Neural cell (in vitro differentiated cells): Measurements from ENCODE around the gene CDK5RAP2. TPM values are rescaled to one million over a fixed set of nuclear protein-coding genes. Genes with fewer than 3 reads are reported as not detected.

Experiments
- H2AFZ ChIP-seq: fragments of 200-600, 300-800 bp; sonication (generic), shearing (Covaris generic); 2 replicates; pipeline ENCODE4 v1.6.0; 2014; ENCODE audit warnings: low read depth, mild to moderate bottlenecking, antibody characterized with exemption, low read length, moderate library complexity
- H3F3A ChIP-seq: fragments of 200-600 bp; shearing (Covaris generic); 2 replicates; pipeline ENCODE4 v1.6.1; 2016; ENCODE audit warnings: mild to moderate bottlenecking, moderate library complexity, mixed read lengths, antibody characterized with exemption, low read length; ENCODE audit not compliant: insufficient read depth, poor library complexity, severe bottlenecking
- H3K27ac ChIP-seq: fragments of 200-600, 300-800 bp; sonication (generic), shearing (Covaris generic); 2 replicates; pipeline ENCODE4 v1.5.1; 2014; ENCODE audit warnings: mild to moderate bottlenecking, low read length, moderate library complexity
- H3K27me3 ChIP-seq: fragments of 300-800, 200-600 bp; sonication (generic), shearing (Covaris generic); 2 replicates; pipeline ENCODE4 v1.6.0; 2014; ENCODE audit warnings: mild to moderate bottlenecking, low read depth, low read length, moderate library complexity; ENCODE audit not compliant: insufficient read depth
- H3K36me3 ChIP-seq: fragments of 300-800, 200-600 bp; sonication (generic), shearing (Covaris generic); 2 replicates; pipeline ENCODE4 v1.5.1; 2014; ENCODE audit warnings: mild to moderate bottlenecking, antibody characterized with exemption, low read length, moderate library complexity; ENCODE audit not compliant: insufficient read depth
- H3K4me2 ChIP-seq: fragments of 300-800, 200-600 bp; sonication (generic), shearing (Covaris generic); 2 replicates; pipeline ENCODE4 v1.6.0; 2014; ENCODE audit warnings: mild to moderate bottlenecking, low read length
- H3K4me3 ChIP-seq: fragments of 300-800, 200-600 bp; sonication (generic), shearing (Covaris generic); 2 replicates; pipeline ENCODE4 v1.5.1; 2014; ENCODE audit warnings: mild to moderate bottlenecking, low read length, moderate library complexity
- H3K79me2 ChIP-seq: fragments of 200-600 bp; shearing (Covaris generic); replicated peaks from 2 replicates; pipeline ENCODE4 v1.6.0; 2014; ENCODE audit warnings: mild to moderate bottlenecking, low read length, moderate library complexity; ENCODE audit not compliant: insufficient read depth
- H3K9ac ChIP-seq: fragments of 300-800, 200-600 bp; sonication (generic), shearing (Covaris generic); 2 replicates; pipeline ENCODE4 v1.6.1; 2016; ENCODE audit warnings: mild to moderate bottlenecking, low read length, mixed read lengths
- H3K9me2 ChIP-seq: fragments of 200-600 bp; shearing (Covaris generic); 2 replicates; pipeline ENCODE4 v1.6.1; 2016; ENCODE audit warnings: mild to moderate bottlenecking, low read length, mixed read lengths; ENCODE audit not compliant: insufficient read depth
- H3K9me3 ChIP-seq: fragments of 200-600, 300-800 bp; sonication (generic), shearing (Covaris generic); 2 replicates; pipeline ENCODE4 v1.6.1; 2016; ENCODE audit warnings: mild to moderate bottlenecking, mixed run types, low read length, moderate library complexity, mixed read lengths
- H4K20me1 ChIP-seq: fragments of 200-600 bp; shearing (Covaris generic); 2 replicates; pipeline ENCODE4 v1.6.1; 2016; ENCODE audit warnings: mild to moderate bottlenecking, mixed run types; ENCODE audit not compliant: insufficient read depth
- EP300 ChIP-seq: fragments of 450-650 bp; conservative IDR thresholded peaks from 2 replicates; pipeline ENCODE4 v1.6.1; 2014; ENCODE audit warnings: antibody characterized with exemption, mild to moderate bottlenecking, moderate library complexity; ENCODE audit not compliant: poor library complexity, severe bottlenecking
- EZH2 ChIP-seq: fragments of 200-600, 300-800 bp; shearing (Covaris generic), sonication (generic); IDR thresholded peaks from 2 replicates; pipeline ENCODE4 v1.6.1; 2014; ENCODE audit warnings: antibody characterized with exemption, low read length, borderline replicate concordance, mild to moderate bottlenecking; ENCODE audit not compliant: insufficient read depth, poor library complexity, severe bottlenecking
- MXI1 ChIP-seq: fragments of 450-650 bp; conservative IDR thresholded peaks from 2 replicates; pipeline ENCODE4 v1.6.1; 2014; ENCODE audit warnings: antibody characterized with exemption, mild to moderate bottlenecking; ENCODE audit not compliant: poor library complexity, severe bottlenecking
- POLR2AphosphoS5 ChIP-seq: IDR thresholded peaks from 2 replicates; pipeline ENCODE4 v1.6.1; 2012
- RAD21 ChIP-seq: fragments of 450-650 bp; conservative IDR thresholded peaks from 2 replicates; pipeline ENCODE4 v1.6.1; 2014; ENCODE audit warnings: antibody characterized with exemption, mild to moderate bottlenecking, moderate library complexity
- SMC3 ChIP-seq: fragments of 450-650 bp; conservative IDR thresholded peaks from 2 replicates; pipeline ENCODE4 v1.6.1; 2014; ENCODE audit warnings: antibody characterized with exemption, mild to moderate bottlenecking, moderate library complexity; ENCODE audit not compliant: poor library complexity
- TAF1 ChIP-seq: IDR thresholded peaks from 2 replicates; pipeline ENCODE4 v1.6.1; 2012; ENCODE audit warnings: low read depth
- polyA plus RNA-seq: library from polyadenylated mRNA; depleted of rRNA; stranded (reverse); fragments of >200 nt; gene quantifications from 2 replicates; pipeline ENCODE4 v1.2.3, GENCODE V29; 2014
- TF ChIP-seq, protein P1 (sequence below): IDR thresholded peaks from 2 replicates; pipeline ENCODE4 v1.6.1; 2012; ENCODE audit warnings: borderline replicate concordance
- TF ChIP-seq, protein P2 (sequence below): fragments of 450-650 bp; IDR thresholded peaks from 2 replicates; pipeline ENCODE4 v1.5.1; 2014; ENCODE audit warnings: antibody characterized with exemption, mild to moderate bottlenecking, moderate library complexity; ENCODE audit not compliant: poor library complexity, severe bottlenecking

Gene CDK5RAP2
- polyA plus RNA-seq, 1 donor from 2014 or later, result 43.3 TPM

DNA sequence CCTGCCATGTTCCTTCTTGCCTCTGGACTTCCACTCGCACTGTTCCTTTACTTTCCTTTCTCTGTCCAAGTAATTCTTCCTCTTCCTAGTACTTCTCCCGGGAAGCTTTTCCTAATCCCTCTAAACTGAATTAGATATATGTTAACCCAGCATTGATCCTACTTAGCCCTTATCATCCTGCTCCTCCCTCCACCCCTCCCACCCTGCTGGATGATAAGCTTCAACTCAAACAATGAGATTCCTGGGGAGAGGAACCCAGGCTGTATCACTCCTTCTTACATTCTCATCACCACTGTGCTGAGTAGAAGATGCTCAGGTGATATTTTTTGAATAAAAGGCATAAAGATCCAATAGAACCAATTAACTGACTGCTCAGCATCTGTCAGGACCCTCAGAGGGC lies 45.7 kb downstream of the CDK5RAP2 start:
- H3K4me3 ChIP-seq, result no peak overlapping the region
- no peak overlapping the region for H3K4me2 ChIP-seq
- no peaks in the 10 kb centered on the region for H4K20me1 ChIP-seq
- peaks cover 4% of the 10 kb centered on the region for H3K36me3 ChIP-seq
- no peak overlapping the region for H3K9ac ChIP-seq
- no peak overlapping the region for H2AFZ ChIP-seq
- no peaks in the 10 kb centered on the region for H3K9me3 ChIP-seq
- no peaks in the 10 kb centered on the region for H3K79me2 ChIP-seq
- no peaks in the 10 kb centered on the region for H3K27me3 ChIP-seq
- H3F3A ChIP-seq, result no peaks in the 10 kb centered on the region
- H3K9me2 ChIP-seq, result no peaks in the 10 kb centered on the region
- H3K27ac ChIP-seq, result no peak overlapping the region
- TF ChIP-seq EZH2 (no peak), TAF1 (no peak), RAD21 (no peak), POLR2AphosphoS5 (no peak), SMC3 (no peak), EP300 (no peak), MXI1 (no peak)
- TF ChIP-seq, protein P1, sequence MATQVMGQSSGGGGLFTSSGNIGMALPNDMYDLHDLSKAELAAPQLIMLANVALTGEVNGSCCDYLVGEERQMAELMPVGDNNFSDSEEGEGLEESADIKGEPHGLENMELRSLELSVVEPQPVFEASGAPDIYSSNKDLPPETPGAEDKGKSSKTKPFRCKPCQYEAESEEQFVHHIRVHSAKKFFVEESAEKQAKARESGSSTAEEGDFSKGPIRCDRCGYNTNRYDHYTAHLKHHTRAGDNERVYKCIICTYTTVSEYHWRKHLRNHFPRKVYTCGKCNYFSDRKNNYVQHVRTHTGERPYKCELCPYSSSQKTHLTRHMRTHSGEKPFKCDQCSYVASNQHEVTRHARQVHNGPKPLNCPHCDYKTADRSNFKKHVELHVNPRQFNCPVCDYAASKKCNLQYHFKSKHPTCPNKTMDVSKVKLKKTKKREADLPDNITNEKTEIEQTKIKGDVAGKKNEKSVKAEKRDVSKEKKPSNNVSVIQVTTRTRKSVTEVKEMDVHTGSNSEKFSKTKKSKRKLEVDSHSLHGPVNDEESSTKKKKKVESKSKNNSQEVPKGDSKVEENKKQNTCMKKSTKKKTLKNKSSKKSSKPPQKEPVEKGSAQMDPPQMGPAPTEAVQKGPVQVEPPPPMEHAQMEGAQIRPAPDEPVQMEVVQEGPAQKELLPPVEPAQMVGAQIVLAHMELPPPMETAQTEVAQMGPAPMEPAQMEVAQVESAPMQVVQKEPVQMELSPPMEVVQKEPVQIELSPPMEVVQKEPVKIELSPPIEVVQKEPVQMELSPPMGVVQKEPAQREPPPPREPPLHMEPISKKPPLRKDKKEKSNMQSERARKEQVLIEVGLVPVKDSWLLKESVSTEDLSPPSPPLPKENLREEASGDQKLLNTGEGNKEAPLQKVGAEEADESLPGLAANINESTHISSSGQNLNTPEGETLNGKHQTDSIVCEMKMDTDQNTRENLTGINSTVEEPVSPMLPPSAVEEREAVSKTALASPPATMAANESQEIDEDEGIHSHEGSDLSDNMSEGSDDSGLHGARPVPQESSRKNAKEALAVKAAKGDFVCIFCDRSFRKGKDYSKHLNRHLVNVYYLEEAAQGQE, result no peak
- TF ChIP-seq, protein P2, sequence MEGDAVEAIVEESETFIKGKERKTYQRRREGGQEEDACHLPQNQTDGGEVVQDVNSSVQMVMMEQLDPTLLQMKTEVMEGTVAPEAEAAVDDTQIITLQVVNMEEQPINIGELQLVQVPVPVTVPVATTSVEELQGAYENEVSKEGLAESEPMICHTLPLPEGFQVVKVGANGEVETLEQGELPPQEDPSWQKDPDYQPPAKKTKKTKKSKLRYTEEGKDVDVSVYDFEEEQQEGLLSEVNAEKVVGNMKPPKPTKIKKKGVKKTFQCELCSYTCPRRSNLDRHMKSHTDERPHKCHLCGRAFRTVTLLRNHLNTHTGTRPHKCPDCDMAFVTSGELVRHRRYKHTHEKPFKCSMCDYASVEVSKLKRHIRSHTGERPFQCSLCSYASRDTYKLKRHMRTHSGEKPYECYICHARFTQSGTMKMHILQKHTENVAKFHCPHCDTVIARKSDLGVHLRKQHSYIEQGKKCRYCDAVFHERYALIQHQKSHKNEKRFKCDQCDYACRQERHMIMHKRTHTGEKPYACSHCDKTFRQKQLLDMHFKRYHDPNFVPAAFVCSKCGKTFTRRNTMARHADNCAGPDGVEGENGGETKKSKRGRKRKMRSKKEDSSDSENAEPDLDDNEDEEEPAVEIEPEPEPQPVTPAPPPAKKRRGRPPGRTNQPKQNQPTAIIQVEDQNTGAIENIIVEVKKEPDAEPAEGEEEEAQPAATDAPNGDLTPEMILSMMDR, result no peak

DNA sequence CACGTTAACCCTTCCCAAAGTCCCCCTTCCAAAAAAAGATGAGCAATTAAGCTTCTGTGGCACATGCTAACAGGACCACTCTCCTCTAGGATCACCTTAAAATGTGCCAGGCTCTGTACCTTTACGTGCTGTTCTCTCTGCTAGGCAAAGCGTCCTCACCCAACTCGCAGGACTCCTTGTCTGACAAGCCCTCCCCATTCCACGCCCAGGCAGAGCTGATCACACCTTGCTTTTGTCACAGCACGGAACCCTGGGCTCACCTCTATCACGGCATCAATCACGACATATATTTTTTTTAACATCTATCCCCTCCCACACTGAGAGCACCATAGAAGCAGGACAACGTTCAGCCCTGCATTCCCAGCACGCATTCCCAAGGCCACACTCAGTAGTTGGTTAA lies 47.1 kb downstream of the CDK5RAP2 start:
- no peaks in the 10 kb centered on the region for H3K9me3 ChIP-seq
- no peak overlapping the region for H2AFZ ChIP-seq
- H4K20me1 ChIP-seq, result no peaks in the 10 kb centered on the region
- H3K4me2 ChIP-seq, result no peak overlapping the region
- TF ChIP-seq SMC3 (no peak), TAF1 (no peak), POLR2AphosphoS5 (no peak), RAD21 (no peak), EP300 (no peak)
- no peak overlapping the region for H3K27ac ChIP-seq
- H3K27me3 ChIP-seq, result no peaks in the 10 kb centered on the region
- no peak overlapping the region for H3K4me3 ChIP-seq
- no peaks in the 10 kb centered on the region for H3K9me2 ChIP-seq
- no peaks in the 10 kb centered on the region for H3K79me2 ChIP-seq
- H3K36me3 ChIP-seq, result peaks cover 4% of the 10 kb centered on the region
- no peak overlapping the region for H3K9ac ChIP-seq
- no peaks in the 10 kb centered on the region for H3F3A ChIP-seq

DNA sequence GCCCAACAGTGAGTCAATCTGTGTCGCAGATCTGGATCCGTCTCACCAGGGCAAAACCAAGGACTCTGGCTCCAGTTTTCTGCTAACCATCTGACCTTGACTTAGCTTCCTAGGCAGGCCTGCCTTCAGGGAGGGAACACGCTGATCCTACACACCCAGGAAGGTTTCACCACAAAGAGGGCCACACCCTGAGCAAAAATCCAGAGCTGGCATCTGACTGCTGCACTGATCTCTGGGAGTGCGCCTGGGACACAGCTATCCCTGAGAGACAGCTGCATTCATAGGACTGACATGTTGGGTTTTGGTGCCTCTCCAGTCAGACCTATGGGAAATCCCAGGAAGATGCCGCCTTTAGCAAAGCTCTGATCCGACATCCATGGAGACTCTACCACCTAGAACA lies 47.5 kb downstream of the CDK5RAP2 start:
- TF ChIP-seq TAF1 (no peak), SMC3 (no peak), EZH2 (no peak), RAD21 (no peak), MXI1 (no peak), POLR2AphosphoS5 (no peak), EP300 (no peak)
- TF ChIP-seq, protein P1, result no peak
- TF ChIP-seq, protein P2, result no peak
- H3K9ac ChIP-seq, result no peak overlapping the region
- H3K4me2 ChIP-seq, result no peak overlapping the region
- peaks cover 4% of the 10 kb centered on the region for H3K36me3 ChIP-seq
- H3K9me2 ChIP-seq, result no peaks in the 10 kb centered on the region
- H3K27ac ChIP-seq, result no peak overlapping the region
- no peak overlapping the region for H2AFZ ChIP-seq
- no peaks in the 10 kb centered on the region for H3K27me3 ChIP-seq
- H4K20me1 ChIP-seq, result no peaks in the 10 kb centered on the region
- no peaks in the 10 kb centered on the region for H3K9me3 ChIP-seq
- no peak overlapping the region for H3K4me3 ChIP-seq
- no peaks in the 10 kb centered on the region for H3K79me2 ChIP-seq
- H3F3A ChIP-seq, result no peaks in the 10 kb centered on the region
